SK-N-SH (cell line): ENCODE results near the gene CCR4. TPM values are rescaled to one million over a fixed set of nuclear protein-coding genes. Genes with fewer than 3 reads are reported as not detected.

Source experiments
- CTCF ChIA-PET: fragments of 300-600, 350-600 bp; formaldehyde crosslinking; extraction: SDS; loops from one replicate; lab custom pipeline; 2021; lab: Yijun Ruan, JAX
- POLR2A ChIA-PET: fragments of 350-600 bp; sonication (Branson Sonifier 250); formaldehyde crosslinking; extraction: SDS; loops from one replicate; lab custom pipeline; 2020; ENCODE audit warnings: antibody characterized with exemption, inconsistent platforms; lab: Yijun Ruan, JAX
- DNase-seq: peaks from one replicate; pipeline ENCODE4 v3.0.0; 2012
- H2AFZ ChIP-seq: fragments of 200-600 bp; sonication (generic); 2 replicates; pipeline ENCODE4 v1.8.1; 2016; ENCODE audit warnings: antibody characterized with exemption, mild to moderate bottlenecking, low read depth
- H3F3A ChIP-seq: fragments of 200-600 bp; sonication (generic); replicated peaks from 2 replicates; pipeline ENCODE3; 2016; ENCODE audit warnings: antibody characterized with exemption, mild to moderate bottlenecking; ENCODE audit not compliant: insufficient read depth
- H3K27ac ChIP-seq, 2 experiments: fragments of 200-500 bp in 1 of 2; fragments of 200-600 bp in 1 of 2; sonication (Bioruptor generic) in 1 of 2; sonication (generic), shearing (Covaris generic) in 1 of 2; 2 replicates each; pipeline versions ENCODE4 v1.5.1 to v1.6.1; 2014 to 2016; ENCODE audit warnings: low read depth in 2 of 2, inconsistent platforms in 1 of 2, low read length in 1 of 2, mild to moderate bottlenecking in 1 of 2, mixed read lengths in 1 of 2
- H3K27me3 ChIP-seq: fragments of 200-600 bp; sonication (generic), shearing (Covaris generic); 2 replicates; pipeline ENCODE4 v1.6.1; 2016; ENCODE audit warnings: mixed run types; ENCODE audit not compliant: insufficient read depth
- H3K36me3 ChIP-seq, 2 experiments: fragments of 200-500 bp in 1 of 2; fragments of 200-600 bp in 1 of 2; sonication (Bioruptor generic) in 1 of 2; sonication (generic) in 1 of 2; replicated peaks in 1 of 2; 2 replicates each; pipeline versions ENCODE3 to v1.5.1; 2014 to 2016; ENCODE audit warnings: low read length in 1 of 2, mild to moderate bottlenecking in 1 of 2; ENCODE audit not compliant: insufficient read depth in 2 of 2, control insufficient read depth in 1 of 2
- H3K4me1 ChIP-seq, 2 experiments: fragments of 200-500 bp in 1 of 2; fragments of 200-600 bp in 1 of 2; sonication (Bioruptor generic) in 1 of 2; sonication (generic), shearing (Covaris generic) in 1 of 2; 2 replicates each; pipeline versions ENCODE4 v1.5.1 to v1.6.1; 2014 to 2016; ENCODE audit warnings: low read depth in 1 of 2, low read length in 1 of 2, mixed run types in 1 of 2; ENCODE audit not compliant: insufficient read depth in 2 of 2, control insufficient read depth in 1 of 2
- H3K4me2 ChIP-seq: fragments of 200-600 bp; sonication (generic), shearing (Covaris generic); 2 replicates; pipeline ENCODE4 v1.6.1; 2017; ENCODE audit warnings: mixed run types
- H3K4me3 ChIP-seq, 2 experiments: fragments of 200-500 bp in 1 of 2; fragments of 200-600 bp in 1 of 2; sonication (Bioruptor generic) in 1 of 2; sonication (generic), shearing (Covaris generic) in 1 of 2; 2 replicates each; pipeline versions ENCODE4 v1.5.1 to v1.8.1; 2014 to 2016; ENCODE audit warnings: low read depth in 2 of 2, inconsistent platforms in 1 of 2, low read length in 1 of 2, mild to moderate bottlenecking in 1 of 2, mixed read lengths in 1 of 2, moderate library complexity in 1 of 2
- H3K79me2 ChIP-seq: fragments of 200-600 bp; sonication (generic); 2 replicates; pipeline ENCODE4 v1.8.1; 2017; ENCODE audit warnings: mild to moderate bottlenecking; ENCODE audit not compliant: insufficient read depth
- H3K9ac ChIP-seq: fragments of 200-600 bp; sonication (generic); 2 replicates; pipeline ENCODE4 v1.6.1; 2017; ENCODE audit warnings: mixed run types
- H3K9me2 ChIP-seq: fragments of 200-600 bp; sonication (generic); 2 replicates; pipeline ENCODE4 v1.6.1; 2017; ENCODE audit warnings: mixed run types
- H3K9me3 ChIP-seq: fragments of 200-600 bp; sonication (generic); 2 replicates; pipeline ENCODE4 v1.6.1; 2017; ENCODE audit warnings: mixed run types, mild to moderate bottlenecking, moderate library complexity
- H4K20me1 ChIP-seq: fragments of 200-600 bp; sonication (generic); 2 replicates; pipeline ENCODE4 v1.6.1; 2017; ENCODE audit warnings: mild to moderate bottlenecking, mixed run types; ENCODE audit not compliant: insufficient read depth
- CHD2 ChIP-seq: fragments of 150-350 bp; IDR thresholded peaks from 2 replicates; pipeline ENCODE4 v1.6.1; 2018; ENCODE audit warnings: low read length; ENCODE audit not compliant: partially characterized antibody
- CTCF ChIP-seq: fragments of 200-600 bp; sonication (generic); IDR thresholded peaks from 2 replicates; pipeline ENCODE4 v1.6.1; 2017; ENCODE audit warnings: antibody characterized with exemption, mild to moderate bottlenecking, moderate library complexity
- ELF1 ChIP-seq: IDR thresholded peaks from 2 replicates; pipeline ENCODE4 v1.4.0; 2012
- GABPA ChIP-seq: IDR thresholded peaks from 2 replicates; pipeline ENCODE4 v1.4.0; 2012; ENCODE audit warnings: low read depth, mild to moderate bottlenecking
- IRF3 ChIP-seq: fragments of 150-350 bp; IDR thresholded peaks from 2 replicates; pipeline ENCODE4 v1.6.1; 2016; ENCODE audit warnings: mild to moderate bottlenecking, low read depth, low read length
- MAX ChIP-seq: IDR thresholded peaks from 2 replicates; pipeline ENCODE4 v1.4.0; 2012; ENCODE audit warnings: low read depth
- MEF2A ChIP-seq: IDR thresholded peaks from 2 replicates; pipeline ENCODE4 v1.4.0; 2012; ENCODE audit warnings: low read depth, borderline replicate concordance
- MXI1 ChIP-seq: IDR thresholded peaks from 2 replicates; pipeline ENCODE4 v1.6.1; 2012; ENCODE audit warnings: mild to moderate bottlenecking, low read depth, low read length, improper control_type of control experiment
- RAD21 ChIP-seq: IDR thresholded peaks from 2 replicates; pipeline ENCODE4 v1.6.1; 2012; ENCODE audit warnings: mild to moderate bottlenecking, low read length
- RCOR1 ChIP-seq: fragments of 150-350 bp; IDR thresholded peaks from 2 replicates; pipeline ENCODE4 v1.6.1; 2017; ENCODE audit warnings: antibody characterized with exemption, low read length
- REST ChIP-seq: IDR thresholded peaks from 2 replicates; pipeline ENCODE4 v1.6.1; 2012; ENCODE audit warnings: mild to moderate bottlenecking, low read depth, low read length, moderate library complexity
- RFX5 ChIP-seq: IDR thresholded peaks from 2 replicates; pipeline ENCODE4 v1.6.1; 2012; ENCODE audit warnings: mild to moderate bottlenecking, improper control_type of control experiment, low read length
- RXRA ChIP-seq: IDR thresholded peaks from 2 replicates; pipeline ENCODE4 v1.4.0; 2012; ENCODE audit warnings: low read depth, mild to moderate bottlenecking, borderline replicate concordance
- TAF1 ChIP-seq: IDR thresholded peaks from 2 replicates; pipeline ENCODE4 v1.6.1; 2012; ENCODE audit warnings: low read depth, mild to moderate bottlenecking, low read length, moderate library complexity, borderline replicate concordance
- USF1 ChIP-seq: IDR thresholded peaks from 2 replicates; pipeline ENCODE4 v1.4.0; 2012; ENCODE audit warnings: low read depth, borderline replicate concordance
- YY1 ChIP-seq: IDR thresholded peaks from 2 replicates; pipeline ENCODE4 v1.4.0; 2012; ENCODE audit warnings: low read depth, mild to moderate bottlenecking
- ZBTB33 ChIP-seq: IDR thresholded peaks from 2 replicates; pipeline ENCODE4 v1.4.0; 2012; ENCODE audit warnings: low read depth, borderline replicate concordance
- WGBS: methylation state at CpG from one replicate; pipeline ENCODE4 v1.1.6; 2017; ENCODE audit warnings: low lambda C conversion rate; 5-methylcytosine and 5-hydroxymethylcytosine counted together
- polyA plus RNA-seq, 3 experiments: library from polyadenylated mRNA; depleted of rRNA; stranded (reverse); fragments of >200 nt; gene quantifications; 2 replicates each; pipeline ENCODE4 v1.2.3, GENCODE V29; 2012

The CCR4 gene
- polyA plus RNA-seq, 1 of the 3 experiments (the other 2 are of a cell fraction) = not detected

- Histone ChIP-seq H3K9me3 (no peaks in the 10 kb centered on the region), H3F3A (no peaks in the 10 kb centered on the region), H3K4me1 (no peaks in the 10 kb centered on the region), H3K27ac (no peak overlapping the region), H3K36me3 (peaks cover 0 to 4% of the 10 kb centered on the region in 2 experiments), H2AFZ (no peak overlapping the region), H3K9ac (no peak overlapping the region), H3K4me2 (no peak overlapping the region), H3K79me2 (no peaks in the 10 kb centered on the region), H3K27me3 (no peaks in the 10 kb centered on the region), H4K20me1 (no peaks in the 10 kb centered on the region), H3K4me3 (no peak overlapping the region), H3K9me2 (no peaks in the 10 kb centered on the region)
- TF ChIP-seq RAD21 (no peak), MXI1 (no peak), RFX5 (no peak), MEF2A (no peak), CTCF (no peak), YY1 (no peak), IRF3 (no peak), GABPA (no peak), REST (no peak), TAF1 (no peak), MAX (no peak), RXRA (no peak), ELF1 (no peak), CHD2 (no peak), ZBTB33 (no peak), USF1 (no peak), RCOR1 (no peak)
- WGBS = 94% methylated on average over 5 of the region's 5 CpGs
- CTCF ChIA-PET = no interaction called here
- DNase-seq = no peak
- POLR2A ChIA-PET = no interaction called here
Observed at GRCh38 chr3:32994045-32994444, 42.6 kb downstream of the CCR4 start.
